ENCODE results near the gene BNC2. TPM values are rescaled to one million over a fixed set of nuclear protein-coding genes. Genes with fewer than 3 reads are reported as not detected.

BNC2 gene
- polyA plus RNA-seq, 4 donors = 0.81 to 11.1 (median 1.3) TPM; not detected in 1

DNA sequence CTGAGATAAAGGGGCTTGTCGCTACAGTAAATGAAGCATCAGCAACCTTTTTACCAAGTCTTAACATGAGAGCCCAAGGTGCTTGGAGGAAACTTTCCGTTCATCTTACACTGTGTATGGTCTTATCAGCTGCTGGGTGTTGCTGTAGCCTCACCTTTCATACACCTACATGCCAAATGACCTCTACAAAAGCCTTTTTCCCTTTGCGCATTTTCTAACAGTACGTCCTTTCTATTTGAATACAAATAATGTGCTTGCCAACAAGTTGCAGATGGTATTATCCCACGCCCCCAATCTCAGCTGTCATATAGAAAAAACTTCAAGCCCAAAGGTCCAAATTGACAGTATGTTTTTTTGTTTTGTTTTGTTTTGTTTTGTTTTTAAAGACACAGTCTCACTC, 96.9 kb downstream of the BNC2 start:
- H3K36me3 ChIP-seq (ENCODE audit: control insufficient read depth in 3 of 3, insufficient read depth in 2 of 3, low read depth in 1 of 3, low read length in 3 of 3) = no peaks in the 10 kb centered on the region
- no peak overlapping the region for H3K4me3 ChIP-seq (ENCODE audit: low read depth in 1 of 3, low read length in 3 of 3)
- H3K9me3 ChIP-seq (ENCODE audit: control insufficient read depth in 2 of 2, insufficient read depth in 1 of 2, low read depth in 1 of 2, low read length in 1 of 2) = no peaks in the 10 kb centered on the region
- no peaks in the 10 kb centered on the region for H3K4me1 ChIP-seq (ENCODE audit: control insufficient read depth in 3 of 3, insufficient read depth in 2 of 3, low read depth in 1 of 3, low read length in 2 of 3)
- 72 to 88% (median 76%) methylated on average over 5 of the region's 5 CpGs for WGBS, 3 donors
- FAIRE-seq (no peak), DNase-seq (no peak)
- no peak overlapping the region for H3K27ac ChIP-seq (ENCODE audit: low read depth in 1 of 3, low read length in 2 of 3)
- no peaks in the 10 kb centered on the region for H3K27me3 ChIP-seq (ENCODE audit: control insufficient read depth in 3 of 3, insufficient read depth in 3 of 3, low read length in 3 of 3)

DNA sequence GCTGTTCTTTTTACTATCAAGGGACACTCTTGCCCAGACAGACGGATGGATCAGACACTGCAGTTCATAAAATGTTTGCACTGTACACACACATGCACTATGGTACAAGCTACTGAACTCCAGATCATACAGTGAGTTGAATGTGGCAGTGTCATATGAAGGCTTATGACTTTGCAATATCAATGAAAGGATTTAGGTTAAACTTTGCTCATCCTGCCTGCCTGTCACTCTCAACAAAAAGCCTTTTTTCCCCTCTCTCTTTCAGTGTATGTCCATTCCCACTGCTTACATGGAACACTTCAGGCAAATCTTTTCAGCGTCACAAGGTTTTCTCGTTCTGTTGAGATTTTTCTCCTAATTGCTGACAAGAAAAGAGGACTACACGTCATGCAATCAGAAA, 97.4 kb downstream of the BNC2 start:
- Histone ChIP-seq H3K9me3 (ENCODE audit: control insufficient read depth in 2 of 2, insufficient read depth in 1 of 2, low read depth in 1 of 2, low read length in 1 of 2) (no peaks in the 10 kb centered on the region), H3K27me3 (ENCODE audit: control insufficient read depth in 3 of 3, insufficient read depth in 3 of 3, low read length in 3 of 3) (no peaks in the 10 kb centered on the region), H3K27ac (ENCODE audit: low read depth in 1 of 3, low read length in 2 of 3) (no peak overlapping the region), H3K4me1 (ENCODE audit: control insufficient read depth in 3 of 3, insufficient read depth in 2 of 3, low read depth in 1 of 3, low read length in 2 of 3) (no peaks in the 10 kb centered on the region), H3K4me3 (ENCODE audit: low read depth in 1 of 3, low read length in 3 of 3) (no peak overlapping the region), H3K36me3 (ENCODE audit: control insufficient read depth in 3 of 3, insufficient read depth in 2 of 3, low read depth in 1 of 3, low read length in 3 of 3) (no peaks in the 10 kb centered on the region)
- DNase-seq (no peak), FAIRE-seq (no peak)
- 70 to 79% (median 79%) methylated on average over 4 of the region's 4 CpGs for WGBS, 3 donors

DNA sequence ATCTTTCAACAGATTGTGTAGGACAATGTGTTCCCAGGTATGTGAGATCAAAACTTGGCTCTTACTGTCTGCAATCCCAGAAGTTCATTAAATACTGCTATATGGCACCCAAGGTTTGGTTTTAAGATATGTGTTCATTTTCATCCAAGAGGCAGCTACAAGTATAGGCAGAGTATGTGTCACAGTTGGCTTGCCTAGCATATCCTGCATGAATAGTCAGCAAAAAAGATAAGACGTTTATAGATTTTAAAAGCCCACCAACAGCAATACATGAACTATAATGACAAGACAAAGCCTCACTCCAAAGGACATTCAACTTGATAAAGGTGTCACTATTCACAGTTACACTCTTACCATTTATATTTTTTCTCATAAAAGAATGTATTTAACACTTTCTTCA, 99.1 kb downstream of the BNC2 start:
- H3K27me3 ChIP-seq (ENCODE audit: control insufficient read depth in 3 of 3, insufficient read depth in 3 of 3, low read length in 3 of 3) = no peaks in the 10 kb centered on the region

DNA sequence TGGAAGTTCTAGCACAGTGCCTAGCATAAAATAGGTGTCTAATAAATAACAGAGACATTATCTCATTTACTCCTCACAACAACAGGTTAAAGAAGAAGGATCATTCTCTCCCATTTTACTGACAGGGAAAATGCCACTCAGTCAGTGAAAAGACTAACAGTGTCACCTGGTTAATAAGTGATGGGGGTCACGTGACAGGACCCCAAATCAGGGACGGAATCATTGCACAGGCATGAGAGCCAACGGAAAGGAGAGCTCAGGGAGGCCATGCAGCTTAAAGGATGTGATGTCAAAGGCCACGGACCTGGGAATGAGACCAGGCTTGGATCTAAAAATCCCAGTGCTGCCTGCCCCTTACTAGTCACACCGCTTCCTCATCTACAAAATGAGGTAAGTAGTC, 101.2 kb downstream of the BNC2 start:
- WGBS, 3 donors = 52 to 73% (median 62%) methylated on average over 5 of the region's 5 CpGs
- Histone ChIP-seq H3K9me3 (ENCODE audit: control insufficient read depth in 2 of 2, insufficient read depth in 1 of 2, low read depth in 1 of 2, low read length in 1 of 2) (no peaks in the 10 kb centered on the region), H3K27ac (ENCODE audit: low read depth in 1 of 3, low read length in 2 of 3) (no peak overlapping the region), H3K4me3 (ENCODE audit: low read depth in 1 of 3, low read length in 3 of 3) (no peak overlapping the region), H3K36me3 (ENCODE audit: control insufficient read depth in 3 of 3, insufficient read depth in 2 of 3, low read depth in 1 of 3, low read length in 3 of 3) (no peaks in the 10 kb centered on the region), H3K4me1 (ENCODE audit: control insufficient read depth in 3 of 3, insufficient read depth in 2 of 3, low read depth in 1 of 3, low read length in 2 of 3) (no peaks in the 10 kb centered on the region), H3K27me3 (ENCODE audit: control insufficient read depth in 3 of 3, insufficient read depth in 3 of 3, low read length in 3 of 3) (no peaks in the 10 kb centered on the region)
- FAIRE-seq (no peak), DNase-seq (no peak)

More for the DNA sequence above, 99.1 kb downstream of the BNC2 start:
- Histone ChIP-seq H3K9me3 (ENCODE audit: control insufficient read depth in 2 of 2, insufficient read depth in 1 of 2, low read depth in 1 of 2, low read length in 1 of 2) (no peaks in the 10 kb centered on the region), H3K36me3 (ENCODE audit: control insufficient read depth in 3 of 3, insufficient read depth in 2 of 3, low read depth in 1 of 3, low read length in 3 of 3) (no peaks in the 10 kb centered on the region), H3K27ac (ENCODE audit: low read depth in 1 of 3, low read length in 2 of 3) (no peak overlapping the region), H3K4me3 (ENCODE audit: low read depth in 1 of 3, low read length in 3 of 3) (no peak overlapping the region), H3K4me1 (ENCODE audit: control insufficient read depth in 3 of 3, insufficient read depth in 2 of 3, low read depth in 1 of 3, low read length in 2 of 3) (no peaks in the 10 kb centered on the region)
- no peak for DNase-seq
- FAIRE-seq = no peak
- 38 to 48% (median 39%) methylated on average over 1 of the region's 1 CpG for WGBS, 3 donors

DNA sequence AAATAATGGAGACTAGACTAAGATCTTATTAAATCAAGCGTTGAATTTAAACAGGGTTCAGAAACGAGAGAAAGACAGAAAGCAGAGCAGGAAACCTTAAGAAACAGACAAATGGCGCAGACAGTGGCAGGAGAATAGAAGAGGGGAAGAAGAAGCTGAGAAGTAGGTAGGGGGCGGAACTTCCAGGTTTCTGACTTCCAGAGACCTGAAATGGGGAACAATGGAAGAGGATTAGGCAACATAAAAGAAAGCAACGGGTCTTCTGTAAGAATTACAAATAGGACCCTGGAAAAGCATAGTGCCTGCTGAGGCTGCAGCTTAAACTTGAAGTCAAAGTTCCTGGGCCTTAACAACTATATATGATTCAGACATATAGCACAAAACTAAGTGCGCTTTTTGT, 101.7 kb downstream of the BNC2 start:
- DNase-seq (no peak), FAIRE-seq (no peak)
- Histone ChIP-seq H3K27ac (ENCODE audit: low read depth in 1 of 3, low read length in 2 of 3) (no peak overlapping the region), H3K27me3 (ENCODE audit: control insufficient read depth in 3 of 3, insufficient read depth in 3 of 3, low read length in 3 of 3) (no peaks in the 10 kb centered on the region), H3K36me3 (ENCODE audit: control insufficient read depth in 3 of 3, insufficient read depth in 2 of 3, low read depth in 1 of 3, low read length in 3 of 3) (no peaks in the 10 kb centered on the region), H3K4me1 (ENCODE audit: control insufficient read depth in 3 of 3, insufficient read depth in 2 of 3, low read depth in 1 of 3, low read length in 2 of 3) (no peaks in the 10 kb centered on the region), H3K4me3 (ENCODE audit: low read depth in 1 of 3, low read length in 3 of 3) (no peak overlapping the region), H3K9me3 (ENCODE audit: control insufficient read depth in 2 of 2, insufficient read depth in 1 of 2, low read depth in 1 of 2, low read length in 1 of 2) (no peaks in the 10 kb centered on the region)
- 76 to 82% (median 79%) methylated on average over 6 of the region's 6 CpGs for WGBS, 3 donors

DNA sequence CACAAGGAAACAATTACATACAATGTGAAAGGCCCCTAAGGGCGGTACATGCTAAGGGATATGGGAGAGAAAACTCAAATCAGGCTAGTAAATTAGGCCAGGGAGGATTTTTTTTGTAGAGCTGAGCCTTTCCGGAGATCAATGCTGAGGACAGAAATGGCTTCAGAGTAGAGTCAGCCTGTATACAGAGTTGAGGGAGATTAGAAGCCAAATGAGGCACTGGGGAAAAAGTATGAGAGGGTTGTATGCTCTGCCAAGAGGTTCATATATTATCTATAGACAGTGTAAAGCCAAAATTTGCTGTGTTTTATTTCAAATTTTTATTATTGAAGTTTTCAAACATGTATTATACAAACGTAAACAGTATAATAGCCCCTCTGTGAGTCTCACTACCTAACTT, 103.1 kb downstream of the BNC2 start:
- H3K4me3 ChIP-seq (ENCODE audit: low read depth in 1 of 3, low read length in 3 of 3) = no peak overlapping the region
- no peaks in the 10 kb centered on the region for H3K27me3 ChIP-seq (ENCODE audit: control insufficient read depth in 3 of 3, insufficient read depth in 3 of 3, low read length in 3 of 3)
- H3K9me3 ChIP-seq (ENCODE audit: control insufficient read depth in 2 of 2, insufficient read depth in 1 of 2, low read depth in 1 of 2, low read length in 1 of 2) = no peaks in the 10 kb centered on the region
- H3K4me1 ChIP-seq (ENCODE audit: control insufficient read depth in 3 of 3, insufficient read depth in 2 of 3, low read depth in 1 of 3, low read length in 2 of 3) = no peaks in the 10 kb centered on the region
- no peaks in the 10 kb centered on the region for H3K36me3 ChIP-seq (ENCODE audit: control insufficient read depth in 3 of 3, insufficient read depth in 2 of 3, low read depth in 1 of 3, low read length in 3 of 3)
- no peak overlapping the region for H3K27ac ChIP-seq (ENCODE audit: low read depth in 1 of 3, low read length in 2 of 3)
- DNase-seq (no peak), FAIRE-seq (no peak)
- WGBS, 3 donors = 76 to 86% (median 82%) methylated on average over 3 of the region's 3 CpGs

DNA sequence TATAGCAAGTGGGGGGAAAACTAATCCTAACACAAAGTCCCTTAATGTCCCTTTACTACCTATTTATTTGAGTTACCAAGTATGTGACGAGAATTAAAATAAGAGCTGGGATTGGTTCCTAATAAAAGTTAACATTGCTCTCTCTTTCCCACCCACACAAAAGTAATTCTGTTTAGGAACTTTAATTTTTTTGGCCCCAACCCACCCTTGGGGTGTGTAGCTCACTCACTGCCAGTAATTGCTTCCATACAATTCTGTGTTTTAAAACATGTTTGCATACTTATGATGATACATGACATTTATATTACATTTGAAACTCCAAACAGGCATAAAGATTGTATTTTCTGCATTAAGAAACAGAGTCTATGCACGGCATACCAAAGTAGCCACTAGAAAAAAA, 106.5 kb downstream of the BNC2 start:
- FAIRE-seq (no peak), DNase-seq (no peak)
- Histone ChIP-seq H3K9me3 (ENCODE audit: control insufficient read depth in 2 of 2, insufficient read depth in 1 of 2, low read depth in 1 of 2, low read length in 1 of 2) (no peaks in the 10 kb centered on the region), H3K27ac (ENCODE audit: low read depth in 1 of 3, low read length in 2 of 3) (no peak overlapping the region), H3K4me1 (ENCODE audit: control insufficient read depth in 3 of 3, insufficient read depth in 2 of 3, low read depth in 1 of 3, low read length in 2 of 3) (no peaks in the 10 kb centered on the region), H3K4me3 (ENCODE audit: low read depth in 1 of 3, low read length in 3 of 3) (no peak overlapping the region), H3K36me3 (ENCODE audit: control insufficient read depth in 3 of 3, insufficient read depth in 2 of 3, low read depth in 1 of 3, low read length in 3 of 3) (no peaks in the 10 kb centered on the region), H3K27me3 (ENCODE audit: control insufficient read depth in 3 of 3, insufficient read depth in 3 of 3, low read length in 3 of 3) (no peaks in the 10 kb centered on the region)
- WGBS, 3 donors = 77 to 82% (median 79%) methylated on average over 2 of the region's 2 CpGs

DNA sequence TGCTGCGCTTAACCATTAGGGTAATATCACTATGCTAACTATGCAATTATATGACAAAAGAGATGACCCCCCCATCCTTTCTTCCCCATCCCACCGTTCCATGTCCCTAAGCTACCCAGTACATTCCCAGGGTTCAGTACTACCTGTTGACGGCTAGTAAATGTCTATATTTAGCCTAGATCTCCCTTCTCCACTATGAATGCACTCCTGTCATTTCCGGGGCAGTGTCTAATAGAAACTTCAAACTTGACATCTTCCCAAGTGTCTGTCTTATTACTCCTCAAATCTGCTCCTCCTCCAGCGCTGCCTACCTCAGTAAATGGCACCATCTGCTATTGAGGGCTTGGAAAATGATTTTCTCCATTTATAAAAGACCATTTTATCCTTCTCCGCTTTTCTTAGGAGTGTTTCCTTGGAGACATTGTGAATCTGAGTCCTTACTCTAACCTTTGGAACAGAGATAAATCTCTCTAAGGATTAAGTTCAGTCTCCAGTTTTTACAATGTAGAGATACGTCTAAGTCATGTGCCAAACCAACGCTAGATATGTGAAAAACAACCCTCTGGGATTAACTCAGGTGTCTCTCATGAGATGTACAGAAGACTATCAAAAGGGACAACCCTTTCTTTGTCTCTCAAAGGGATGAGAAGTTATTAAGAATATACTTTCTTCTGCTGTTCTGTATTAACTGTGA, 114.9 kb downstream of the BNC2 start:
- Histone ChIP-seq H3K4me3 (ENCODE audit: low read depth in 1 of 3, low read length in 3 of 3) (no peak overlapping the region), H3K4me1 (ENCODE audit: control insufficient read depth in 3 of 3, insufficient read depth in 2 of 3, low read depth in 1 of 3, low read length in 2 of 3) (peaks cover 0 to 4% (median 0%) of the 10 kb centered on the region in 3 donors), H3K27me3 (ENCODE audit: control insufficient read depth in 3 of 3, insufficient read depth in 3 of 3, low read length in 3 of 3) (no peaks in the 10 kb centered on the region), H3K36me3 (ENCODE audit: control insufficient read depth in 3 of 3, insufficient read depth in 2 of 3, low read depth in 1 of 3, low read length in 3 of 3) (no peaks in the 10 kb centered on the region), H3K9me3 (ENCODE audit: control insufficient read depth in 2 of 2, insufficient read depth in 1 of 2, low read depth in 1 of 2, low read length in 1 of 2) (no peaks in the 10 kb centered on the region), H3K27ac (ENCODE audit: low read depth in 1 of 3, low read length in 2 of 3) (peak overlapping the region in 1 of 3 donors; percentile 2)
- DNase-seq (peak in 1 of 2 donors; percentile 59), FAIRE-seq (no peak)
- 59 to 75% (median 62%) methylated on average over 8 of the region's 8 CpGs for WGBS, 3 donors

DNA sequence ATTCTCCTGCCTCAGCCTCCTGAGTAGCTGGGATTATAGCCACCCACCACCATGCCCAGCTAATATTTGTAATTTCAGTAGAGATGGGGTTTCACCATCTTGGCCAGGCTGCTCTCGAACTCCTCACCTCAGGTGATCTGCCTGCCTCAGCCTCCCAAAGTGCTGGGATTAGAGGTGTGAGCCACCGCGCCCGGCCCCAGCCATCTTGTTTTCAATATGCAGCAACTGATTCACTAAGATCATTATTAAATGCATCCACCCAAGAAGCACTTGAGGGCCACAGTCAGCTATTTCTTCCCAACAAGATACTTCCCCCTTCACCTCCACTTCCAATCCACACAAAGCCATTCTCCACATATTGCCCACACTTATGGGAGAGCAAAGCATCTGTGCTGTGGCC, 115.8 kb downstream of the BNC2 start:
- no peaks in the 10 kb centered on the region for H3K9me3 ChIP-seq (ENCODE audit: control insufficient read depth in 2 of 2, insufficient read depth in 1 of 2, low read depth in 1 of 2, low read length in 1 of 2)
- no peak overlapping the region for H3K4me3 ChIP-seq (ENCODE audit: low read depth in 1 of 3, low read length in 3 of 3)
- H3K4me1 ChIP-seq (ENCODE audit: control insufficient read depth in 3 of 3, insufficient read depth in 2 of 3, low read depth in 1 of 3, low read length in 2 of 3) = peaks cover 0 to 4% (median 0%) of the 10 kb centered on the region in 3 donors
- no peak overlapping the region for H3K27ac ChIP-seq (ENCODE audit: low read depth in 1 of 3, low read length in 2 of 3)
- no peak for DNase-seq
- 86 to 98% (median 96%) methylated on average over 4 of the region's 4 CpGs for WGBS, 3 donors
- H3K27me3 ChIP-seq (ENCODE audit: control insufficient read depth in 3 of 3, insufficient read depth in 3 of 3, low read length in 3 of 3) = no peaks in the 10 kb centered on the region
- no peaks in the 10 kb centered on the region for H3K36me3 ChIP-seq (ENCODE audit: control insufficient read depth in 3 of 3, insufficient read depth in 2 of 3, low read depth in 1 of 3, low read length in 3 of 3)
- no peak for FAIRE-seq
